Neuronal stem cell (in vitro differentiated cells): Measurements from ENCODE around the gene CD200R1L.

Experiments
- DNase-seq: peaks from one replicate; pipeline ENCODE4 v3.0.0-alpha.2; 2013; ENCODE audit warnings: low spot score
- H2AFZ ChIP-seq: one replicate; pipeline ENCODE4 v1.6.1; 2013; ENCODE audit warnings: mild to moderate bottlenecking, low read length, inconsistent platforms
- H2AK5ac ChIP-seq: 2 replicates; pipeline ENCODE4 v1.6.1; 2013; ENCODE audit warnings: low read depth, mild to moderate bottlenecking, inconsistent platforms, low read length, moderate library complexity, mixed read lengths
- H2BK120ac ChIP-seq: 2 replicates; pipeline ENCODE4 v1.6.1; 2013; ENCODE audit warnings: low read depth, mild to moderate bottlenecking, inconsistent platforms, low read length, moderate library complexity, mixed read lengths
- H2BK12ac ChIP-seq: one replicate; pipeline ENCODE4 v1.6.1; 2013; ENCODE audit warnings: low read length, inconsistent platforms
- H2BK15ac ChIP-seq: 2 replicates; pipeline ENCODE4 v1.6.1; 2013; ENCODE audit warnings: mild to moderate bottlenecking, low read length, inconsistent platforms, mixed read lengths
- H2BK5ac ChIP-seq: one replicate; pipeline ENCODE4 v1.6.1; 2013; ENCODE audit warnings: inconsistent platforms, mild to moderate bottlenecking, low read length, moderate library complexity
- H3K14ac ChIP-seq: one replicate; pipeline ENCODE4 v1.6.1; 2013; ENCODE audit warnings: low read length, inconsistent platforms
- H3K18ac ChIP-seq: 2 replicates; pipeline ENCODE4 v1.6.1; 2013; ENCODE audit warnings: low read length, inconsistent platforms
- H3K23ac ChIP-seq: 2 replicates; pipeline ENCODE4 v1.6.1; 2013; ENCODE audit warnings: low read depth, mild to moderate bottlenecking, mixed read lengths, low read length, inconsistent platforms; ENCODE audit not compliant: poor library complexity
- H3K27ac ChIP-seq: replicated peaks from 3 replicates; pipeline ENCODE4 v1.5.1; 2013; ENCODE audit warnings: low read length, inconsistent platforms
- H3K27me3 ChIP-seq, 3 experiments: 2 replicates each; pipeline ENCODE4 v1.6.1; 2013; ENCODE audit warnings: low read length in 3 of 3, mild to moderate bottlenecking in 2 of 3, inconsistent platforms in 1 of 3, low read depth in 1 of 3, mixed read lengths in 1 of 3, moderate library complexity in 1 of 3; ENCODE audit not compliant: control insufficient read depth in 3 of 3, insufficient read depth in 3 of 3
- H3K36me3 ChIP-seq, 2 donors: replicated peaks in 1 of 2; 2 replicates each; pipeline ENCODE4 v1.6.1; 2013; ENCODE audit warnings: low read length in 2 of 2; ENCODE audit not compliant: control insufficient read depth in 2 of 2, insufficient read depth in 2 of 2
- H3K4ac ChIP-seq: 2 replicates; pipeline ENCODE4 v1.6.1; 2013; ENCODE audit warnings: inconsistent platforms, mild to moderate bottlenecking, low read length, moderate library complexity
- H3K4me1 ChIP-seq, 2 donors: 1 replicate in 1 of 2; 2 replicates in 1 of 2; pipeline ENCODE4 v1.6.1; 2013; ENCODE audit warnings: low read length in 2 of 2, low read depth in 1 of 2; ENCODE audit not compliant: control insufficient read depth in 2 of 2, insufficient read depth in 1 of 2
- H3K4me2 ChIP-seq: one replicate; pipeline ENCODE4 v1.6.1; 2013; ENCODE audit warnings: mild to moderate bottlenecking, low read length, inconsistent platforms; ENCODE audit not compliant: insufficient read depth, poor library complexity, severe bottlenecking
- H3K4me3 ChIP-seq, 2 donors: 2 replicates each; pipeline ENCODE4 v1.5.1; 2013; ENCODE audit warnings: low read length in 2 of 2, mild to moderate bottlenecking in 2 of 2, inconsistent platforms in 1 of 2, moderate library complexity in 1 of 2
- H3K79me1 ChIP-seq: one replicate; pipeline ENCODE4 v1.6.1; 2013; ENCODE audit warnings: low read depth, mild to moderate bottlenecking, inconsistent platforms, low read length, moderate library complexity
- H3K9ac ChIP-seq: one replicate; pipeline ENCODE4 v1.6.1; 2013; ENCODE audit warnings: mild to moderate bottlenecking, low read depth, low read length, inconsistent platforms; ENCODE audit not compliant: poor library complexity
- H3K9me3 ChIP-seq, 2 donors: replicated peaks in 1 of 2; 2 replicates each; pipeline versions ENCODE3 to v1.6.1; 2013; ENCODE audit warnings: low read length in 2 of 2, mild to moderate bottlenecking in 2 of 2, inconsistent platforms in 1 of 2, low read depth in 1 of 2, mixed read lengths in 1 of 2, moderate library complexity in 1 of 2; ENCODE audit not compliant: control insufficient read depth in 2 of 2, insufficient read depth in 1 of 2
- H4K8ac ChIP-seq: one replicate; pipeline ENCODE4 v1.6.1; 2013; ENCODE audit warnings: low read depth, mild to moderate bottlenecking, inconsistent platforms, low read length, moderate library complexity
- H4K91ac ChIP-seq: one replicate; pipeline ENCODE4 v1.6.1; 2013; ENCODE audit warnings: low read length, low read depth, mild to moderate bottlenecking, inconsistent platforms; ENCODE audit not compliant: poor library complexity
- WGBS, 2 donors: extraction: QIAGEN DNeasy Blood & Tissue Kit; methylation state at CpG; one replicate each; pipeline ENCODE4 v1.1.7; 2013; ENCODE audit warnings: missing lambda C conversion rate in 2 of 2, mixed read lengths in 1 of 2; ENCODE audit not compliant: insufficient read length in 2 of 2, insufficient replicate concordance in 1 of 2; ENCODE audit errors: extremely low coverage in 2 of 2; 5-methylcytosine and 5-hydroxymethylcytosine counted together

The CD200R1L gene

DNA sequence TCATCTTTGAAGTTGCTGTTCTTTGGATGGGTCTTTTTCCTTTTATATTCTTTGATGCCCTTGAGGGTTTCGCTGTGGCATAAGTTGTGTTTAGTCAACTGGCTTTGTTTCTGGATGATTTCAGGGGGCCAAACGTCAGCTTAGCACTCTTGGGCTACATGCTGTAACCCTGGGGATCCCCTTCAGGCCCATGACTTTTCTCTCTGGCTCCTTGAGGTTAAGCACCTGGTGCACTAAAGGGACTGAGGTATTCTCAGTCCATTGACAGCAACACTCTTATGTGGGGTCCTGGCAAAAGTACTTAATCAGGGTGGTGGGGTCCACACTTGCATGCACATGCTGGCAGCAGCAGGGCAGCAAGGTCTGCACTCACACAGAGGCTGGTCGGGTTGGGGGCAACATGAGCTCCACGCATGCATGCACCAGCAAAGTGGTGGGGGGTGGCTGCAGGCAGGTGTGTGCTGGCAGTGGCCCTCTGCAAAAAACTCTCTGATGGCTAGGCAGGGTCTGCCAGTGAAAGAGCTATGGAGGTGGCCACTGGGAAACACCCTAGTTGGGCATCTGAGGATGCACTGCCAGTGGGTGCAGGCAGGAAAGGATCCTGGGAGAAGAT, 38.1 kb upstream of the CD200R1L start:
- Histone ChIP-seq H3K23ac (no peak overlapping the region), H3K27me3 (no peaks in the 10 kb centered on the region), H3K79me1 (no peaks in the 10 kb centered on the region), H3K9ac (no peak overlapping the region), H3K27ac (no peak overlapping the region), H2AFZ (no peak overlapping the region), H3K4ac (no peak overlapping the region), H2BK12ac (no peak overlapping the region), H4K91ac (no peak overlapping the region), H3K4me2 (peak overlapping the region; percentile 0), H3K4me3 (no peak overlapping the region), H3K4me1 (peaks cover 0 to 1% of the 10 kb centered on the region in 2 donors), H3K36me3 (no peaks in the 10 kb centered on the region), H4K8ac (no peak overlapping the region), H3K14ac (peak overlapping the region; percentile 61), H2BK120ac (no peak overlapping the region), H2BK5ac (no peak overlapping the region), H3K18ac (no peak overlapping the region), H2BK15ac (no peak overlapping the region), H2AK5ac (no peak overlapping the region), H3K9me3 (no peaks in the 10 kb centered on the region)
- WGBS, 2 donors, result no CpG with 5 or more reads among the region's 4 CpGs
- DNase-seq, result no peak

DNA sequence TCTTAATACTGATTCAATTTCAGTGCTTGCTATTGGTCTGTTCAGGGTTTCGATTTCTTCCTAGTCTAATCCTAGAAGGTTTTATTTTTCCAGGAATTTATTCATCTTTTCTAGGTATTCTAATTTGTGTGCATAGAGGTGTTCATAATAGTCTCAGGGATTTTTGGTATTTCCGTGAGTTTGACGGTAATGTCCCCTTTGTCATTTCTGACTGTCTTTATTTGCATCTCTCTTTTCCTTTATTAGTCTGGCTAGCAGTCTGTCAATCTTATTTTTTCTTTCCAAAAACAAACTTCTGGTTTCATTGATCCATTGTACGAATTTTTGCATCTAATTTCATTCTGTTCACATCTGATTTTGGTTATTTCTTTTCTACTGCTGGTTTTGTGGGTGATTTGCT, 35.2 kb upstream of the CD200R1L start:
- no CpG with 5 or more reads among the region's 4 CpGs for WGBS, 2 donors
- Histone ChIP-seq H3K36me3 (no peaks in the 10 kb centered on the region), H2BK12ac (no peak overlapping the region), H2BK15ac (no peak overlapping the region), H3K4me1 (no peaks in the 10 kb centered on the region), H3K4ac (no peak overlapping the region), H3K79me1 (no peaks in the 10 kb centered on the region), H3K4me2 (no peak overlapping the region), H3K4me3 (no peak overlapping the region), H3K14ac (no peak overlapping the region), H3K23ac (no peak overlapping the region), H3K18ac (no peak overlapping the region), H2BK5ac (no peak overlapping the region), H2BK120ac (no peak overlapping the region), H3K27me3 (no peaks in the 10 kb centered on the region), H4K8ac (no peak overlapping the region), H3K9me3 (no peaks in the 10 kb centered on the region), H2AK5ac (no peak overlapping the region), H2AFZ (no peak overlapping the region), H4K91ac (no peak overlapping the region), H3K9ac (no peak overlapping the region), H3K27ac (no peak overlapping the region)
- DNase-seq, result no peak

DNA sequence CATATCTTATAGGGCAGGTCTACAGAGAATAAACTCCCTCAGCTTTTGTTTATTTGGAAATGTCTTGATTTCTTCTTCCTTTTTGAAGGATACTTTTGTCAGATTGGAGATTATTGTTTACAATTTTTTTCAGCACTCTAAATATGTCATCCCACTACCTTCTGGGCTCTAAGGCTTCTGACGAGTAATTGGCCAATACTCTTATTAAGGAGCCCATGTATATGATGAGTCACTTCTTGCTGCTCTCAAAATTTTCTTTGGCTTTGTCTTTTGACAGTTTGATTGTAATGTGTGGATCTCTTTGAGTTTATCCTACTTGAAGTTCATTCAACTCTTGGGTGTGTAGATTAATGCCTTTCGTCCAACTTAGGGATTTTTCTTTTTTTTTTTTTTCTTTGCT, 28.9 kb upstream of the CD200R1L start:
- Histone ChIP-seq H3K27ac (no peak overlapping the region), H3K4ac (no peak overlapping the region), H2BK12ac (no peak overlapping the region), H3K27me3 (no peaks in the 10 kb centered on the region), H3K79me1 (no peaks in the 10 kb centered on the region), H4K91ac (no peak overlapping the region), H3K4me2 (no peak overlapping the region), H3K14ac (no peak overlapping the region), H2BK120ac (no peak overlapping the region), H3K9me3 (no peaks in the 10 kb centered on the region), H2AFZ (no peak overlapping the region), H3K36me3 (no peaks in the 10 kb centered on the region), H2BK5ac (no peak overlapping the region), H3K4me3 (no peak overlapping the region), H2BK15ac (no peak overlapping the region), H3K18ac (no peak overlapping the region), H2AK5ac (no peak overlapping the region), H4K8ac (no peak overlapping the region), H3K4me1 (no peaks in the 10 kb centered on the region), H3K23ac (no peak overlapping the region), H3K9ac (no peak overlapping the region)
- no CpG with 5 or more reads among the region's 2 CpGs for WGBS, 2 donors
- DNase-seq, result no peak

DNA sequence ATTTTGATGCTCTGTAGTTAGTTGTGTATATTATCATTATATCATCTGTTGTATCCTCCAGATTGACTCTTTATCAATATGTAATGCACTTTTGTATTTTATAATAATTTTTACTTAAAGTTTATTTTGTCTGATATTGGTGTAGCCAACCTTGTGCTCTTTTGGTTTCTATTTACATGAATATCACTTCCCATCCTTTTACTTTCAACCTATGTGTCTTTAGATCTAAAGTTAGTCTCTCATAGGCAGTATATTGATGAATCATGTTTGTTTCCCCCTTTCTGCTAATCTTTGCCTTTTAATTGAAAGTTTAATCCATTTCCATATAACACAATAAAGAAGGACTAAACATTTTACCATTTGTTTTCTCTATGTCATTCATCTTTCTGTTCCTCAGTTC, 28.1 kb upstream of the CD200R1L start:
- Histone ChIP-seq H2AK5ac (no peak overlapping the region), H3K9ac (no peak overlapping the region), H2BK5ac (no peak overlapping the region), H3K27me3 (no peaks in the 10 kb centered on the region), H4K91ac (no peak overlapping the region), H3K23ac (no peak overlapping the region), H3K14ac (no peak overlapping the region), H2AFZ (no peak overlapping the region), H3K27ac (no peak overlapping the region), H3K9me3 (no peaks in the 10 kb centered on the region), H3K4me1 (no peaks in the 10 kb centered on the region), H2BK15ac (no peak overlapping the region), H3K4me2 (no peak overlapping the region), H4K8ac (no peak overlapping the region), H3K36me3 (no peaks in the 10 kb centered on the region), H3K4me3 (no peak overlapping the region), H3K4ac (no peak overlapping the region), H3K79me1 (no peaks in the 10 kb centered on the region), H2BK120ac (no peak overlapping the region), H2BK12ac (no peak overlapping the region), H3K18ac (no peak overlapping the region)
- DNase-seq, result no peak
